GM04504 (cell line): ENCODE measurements around the gene MYO7A.

Source experiments
- DNase-seq: peaks from one replicate; pipeline ENCODE4 v3.0.0-alpha.2; 2012; ENCODE audit warnings: low read depth

Gene MYO7A

GRCh38 chr11:77127920-77128691 is at the start of gene MYO7A:
MYO7A (plus strand) TSS chr11:77128246; CDS start chr11:77130635, 2,389 bp downstream.
- DNase-seq = no peak

GRCh38 chr11:77079666-77080065 is 48.4 kb upstream of the MYO7A start:
- no peak for DNase-seq

GRCh38 chr11:77080643-77081210 is 47.3 kb upstream of the MYO7A start:
- no peak for DNase-seq

- DNase-seq = no peak
These were observed 46.6 kb upstream of the MYO7A start for GRCh38 chr11:77081381-77081851.

- no peak for DNase-seq
These were observed 45.8 kb upstream of the MYO7A start for GRCh38 chr11:77081976-77082836.

- no peak for DNase-seq
These were observed 45.0 kb upstream of the MYO7A start for GRCh38 chr11:77082838-77083565.

- DNase-seq = no peak
These were observed 44.3 kb upstream of the MYO7A start for GRCh38 chr11:77083566-77084245.

- DNase-seq = no peak
These were observed 43.4 kb upstream of the MYO7A start for GRCh38 chr11:77084581-77085191.

GRCh38 chr11:77085652-77086051 is 42.4 kb upstream of the MYO7A start:
- DNase-seq = no peak

GRCh38 chr11:77086521-77087472 is 41.2 kb upstream of the MYO7A start:
- DNase-seq = no peak

GRCh38 chr11:77087723-77088225 is 40.3 kb upstream of the MYO7A start:
- no peak for DNase-seq

- no peak for DNase-seq
These were observed 39.6 kb upstream of the MYO7A start for GRCh38 chr11:77088236-77089003.

GRCh38 chr11:77089004-77089545 is 39.0 kb upstream of the MYO7A start:
- no peak for DNase-seq

- DNase-seq = no peak
These were observed 38.0 kb upstream of the MYO7A start for GRCh38 chr11:77090046-77090372.

- no peak for DNase-seq
These were observed 37.5 kb upstream of the MYO7A start for GRCh38 chr11:77090373-77091111.

- no peak for DNase-seq
These were observed 36.7 kb upstream of the MYO7A start for GRCh38 chr11:77091146-77091940.

- DNase-seq = no peak
These were observed 35.7 kb upstream of the MYO7A start for GRCh38 chr11:77092382-77092781.
